GM21367 (cell line): ENCODE data around the gene MAEA.
A peak's percentile ranks its signal among the peaks of the same experiment; 100 is the strongest.

Experiments
- ATAC-seq: cut with Tn5 transposase; IDR thresholded peaks from one replicate; pipeline ENCODE4 v1.9.1; 2021; ENCODE audit not compliant: unreplicated experiment

Gene MAEA

GRCh38 chr4:1249731-1250526 is 39.8 kb upstream of the MAEA start:
- peak; percentile 3 for ATAC-seq

GRCh38 chr4:1250527-1250812 is 39.2 kb upstream of the MAEA start:
- no peak for ATAC-seq

- ATAC-seq, result no peak
These were observed 38.5 kb upstream of the MAEA start for GRCh38 chr4:1250921-1251772.

GRCh38 chr4:1251773-1252066 is 38.0 kb upstream of the MAEA start:
- no peak for ATAC-seq

- ATAC-seq, result no peak
These were observed 36.7 kb upstream of the MAEA start for GRCh38 chr4:1252928-1253492.

GRCh38 chr4:1253831-1254230 is 35.9 kb upstream of the MAEA start:
- ATAC-seq, result no peak

GRCh38 chr4:1255151-1255550 is 34.5 kb upstream of the MAEA start:
- ATAC-seq, result no peak

- no peak for ATAC-seq
These were observed 34.0 kb upstream of the MAEA start for GRCh38 chr4:1255699-1256098.

GRCh38 chr4:1258457-1258856 is 31.2 kb upstream of the MAEA start:
- no peak for ATAC-seq

GRCh38 chr4:1259966-1260365 is 29.7 kb upstream of the MAEA start:
- no peak for ATAC-seq

- no peak for ATAC-seq
These were observed 29.1 kb upstream of the MAEA start for GRCh38 chr4:1260418-1261106.

GRCh38 chr4:1261107-1261928 is 28.4 kb upstream of the MAEA start:
- ATAC-seq, result no peak

GRCh38 chr4:1264942-1265341 is 24.7 kb upstream of the MAEA start:
- ATAC-seq, result no peak

GRCh38 chr4:1265351-1265750 is 24.3 kb upstream of the MAEA start:
- ATAC-seq, result no peak

GRCh38 chr4:1266881-1267763 is 22.6 kb upstream of the MAEA start:
- no peak for ATAC-seq

- no peak for ATAC-seq
These were observed 20.5 kb upstream of the MAEA start for GRCh38 chr4:1269209-1269608.

- no peak for ATAC-seq
These were observed 18.0 kb upstream of the MAEA start for GRCh38 chr4:1271686-1272085.

GRCh38 chr4:1274871-1275270 is 14.8 kb upstream of the MAEA start:
- ATAC-seq, result no peak

GRCh38 chr4:1276984-1277383 is 12.7 kb upstream of the MAEA start:
- ATAC-seq, result no peak
